Activated CD4-positive, alpha-beta T cell treated with anti-CD3 and anti-CD28 coated beads for 4 hours (primary cell): Measurements from ENCODE around the gene EFHD1.
A peak's percentile ranks its signal among the peaks of the same experiment; 100 is the strongest.

Experiments
- DNase-seq, 2 donors: peaks; one replicate each; pipeline ENCODE4 v3.0.0-alpha.2; 2020

Gene EFHD1

GRCh38 chr2:232633413-232634205, at the start of gene EFHD1:
Gene EFHD1, plus strand, starts transcription at chr2:232633604. Its CDS starts 101 bp downstream, at chr2:232633705.
- peak; percentile 44 to 45 for DNase-seq

- no peak for DNase-seq
These were observed 49.2 kb upstream of the EFHD1 start for GRCh38 chr2:232584238-232584637.

- no peak for DNase-seq
These were observed 46.4 kb upstream of the EFHD1 start for GRCh38 chr2:232586943-232587505.

- DNase-seq = no peak
These were observed 45.9 kb upstream of the EFHD1 start for GRCh38 chr2:232587512-232587911.

- no peak for DNase-seq
These were observed 45.4 kb upstream of the EFHD1 start for GRCh38 chr2:232588031-232588430.

- DNase-seq = no peak
These were observed 44.5 kb upstream of the EFHD1 start for GRCh38 chr2:232588680-232589585.

GRCh38 chr2:232592772-232593395, 40.5 kb upstream of the EFHD1 start:
- no peak for DNase-seq

GRCh38 chr2:232593982-232594381, 39.4 kb upstream of the EFHD1 start:
- DNase-seq = no peak

GRCh38 chr2:232597362-232598079, 35.9 kb upstream of the EFHD1 start:
- DNase-seq = no peak

GRCh38 chr2:232598293-232598692, 35.1 kb upstream of the EFHD1 start:
- DNase-seq = no peak

- no peak for DNase-seq
These were observed 33.2 kb upstream of the EFHD1 start for GRCh38 chr2:232600053-232600773.

GRCh38 chr2:232603283-232603682, 30.1 kb upstream of the EFHD1 start:
- no peak for DNase-seq

GRCh38 chr2:232604535-232604934, 28.9 kb upstream of the EFHD1 start:
- no peak for DNase-seq

- no peak for DNase-seq
These were observed 26.4 kb upstream of the EFHD1 start for GRCh38 chr2:232607011-232607410.

GRCh38 chr2:232609607-232610006, 23.8 kb upstream of the EFHD1 start:
- no peak for DNase-seq

- DNase-seq = no peak
These were observed 23.3 kb upstream of the EFHD1 start for GRCh38 chr2:232610081-232610480.

- no peak for DNase-seq
These were observed 22.3 kb upstream of the EFHD1 start for GRCh38 chr2:232611061-232611460.

GRCh38 chr2:232611559-232612218, 21.7 kb upstream of the EFHD1 start:
- peak; percentile 49 to 70 for DNase-seq

- no peak for DNase-seq
These were observed 19.8 kb upstream of the EFHD1 start for GRCh38 chr2:232613538-232614134.

GRCh38 chr2:232615339-232615738, 18.1 kb upstream of the EFHD1 start:
- DNase-seq = no peak

- DNase-seq = no peak
These were observed 12.2 kb upstream of the EFHD1 start for GRCh38 chr2:232621186-232621585.
